Endothelial cell of umbilical vein (primary cell): ENCODE measurements around the gene FOXO1.

Experiments
- CTCF ChIP-seq, 2 donors: IDR thresholded peaks; 1 replicate in 1 of 2; 2 replicates in 1 of 2; pipeline ENCODE4 v1.5.1; 2011; ENCODE audit warnings: low read length in 2 of 2, mild to moderate bottlenecking in 2 of 2, moderate library complexity in 2 of 2, control low read depth in 1 of 2, inconsistent platforms in 1 of 2, low read depth in 1 of 2; ENCODE audit not compliant: insufficient read depth in 1 of 2; ENCODE audit errors: extremely low read depth in 1 of 2
- EZH2 ChIP-seq: IDR thresholded peaks from 2 replicates; pipeline ENCODE4 v1.6.1; 2012; ENCODE audit warnings: borderline replicate concordance, low read depth, mild to moderate bottlenecking, moderate library complexity, low read length, inconsistent platforms; ENCODE audit not compliant: severe bottlenecking
- MYC ChIP-seq: IDR thresholded peaks from one replicate; pipeline ENCODE4 v1.6.1; 2011; ENCODE audit warnings: mild to moderate bottlenecking, low read depth, low read length
- POLR2A ChIP-seq: IDR thresholded peaks from 2 replicates; pipeline ENCODE4 v1.6.1; 2012; ENCODE audit warnings: low read depth, mild to moderate bottlenecking, control low read depth, low read length

DNA sequence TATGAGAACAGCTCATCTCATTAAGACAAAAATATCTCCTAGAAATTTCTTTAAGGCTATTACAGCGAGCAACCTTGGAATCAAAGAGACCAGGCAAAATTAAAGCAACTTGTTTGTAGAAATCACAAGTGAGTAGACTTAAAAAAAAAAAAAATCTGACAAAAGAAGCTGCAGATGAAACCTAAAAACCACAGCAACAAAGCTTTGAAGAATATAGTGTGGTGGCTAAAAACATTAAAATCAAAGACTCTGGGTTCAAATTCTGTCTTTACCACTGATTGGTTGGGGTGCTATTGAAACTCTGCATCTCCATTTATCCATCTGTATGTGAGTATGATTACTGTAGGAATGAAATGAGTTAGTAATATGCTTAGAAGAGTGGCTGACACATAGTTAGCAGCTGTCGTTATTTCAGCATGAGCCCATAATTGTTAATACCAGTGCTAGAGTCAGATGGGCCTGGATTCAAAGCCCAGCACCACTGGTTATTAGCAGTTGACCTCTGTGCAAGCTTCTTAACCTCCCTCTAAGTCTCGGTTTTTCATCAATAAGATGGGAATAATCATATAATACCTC, 157.6 kb downstream of the FOXO1 start:
- TF ChIP-seq POLR2A (no peak), CTCF (IDR thresholded peaks at IDR 0.05; ENCODE audit: extremely low read depth in 1 of 2, insufficient read depth in 1 of 2, low read depth in 1 of 2, low read length in 2 of 2) (no peak), EZH2 (no peak), MYC (no peak)
